ENCODE measurements around the gene CCND1. TPM values are rescaled to one million over a fixed set of nuclear protein-coding genes. Genes with fewer than 3 reads are reported as not detected.

The CCND1 gene
- total RNA-seq, 1 donor from 2014 or later = 533 TPM

GRCh38 chr11:69636512-69637197 is 4.3 kb upstream of the CCND1 start:
- TF ChIP-seq CTCF (conservative IDR thresholded peaks at IDR 0.05; ENCODE audit: low read depth, low read length) = no peak
- no peak for DNase-seq (ENCODE audit: low read depth)
- H3K4me3 ChIP-seq (ENCODE audit: low read depth, low read length) = peak overlapping the region; percentile 94

- no peak for TF ChIP-seq CTCF (conservative IDR thresholded peaks at IDR 0.05; ENCODE audit: low read depth, low read length)
- peak overlapping the region; percentile 94 for H3K4me3 ChIP-seq (ENCODE audit: low read depth, low read length)
Observed at GRCh38 chr11:69637198-69637940, 3.6 kb upstream of the CCND1 start.

DNA sequence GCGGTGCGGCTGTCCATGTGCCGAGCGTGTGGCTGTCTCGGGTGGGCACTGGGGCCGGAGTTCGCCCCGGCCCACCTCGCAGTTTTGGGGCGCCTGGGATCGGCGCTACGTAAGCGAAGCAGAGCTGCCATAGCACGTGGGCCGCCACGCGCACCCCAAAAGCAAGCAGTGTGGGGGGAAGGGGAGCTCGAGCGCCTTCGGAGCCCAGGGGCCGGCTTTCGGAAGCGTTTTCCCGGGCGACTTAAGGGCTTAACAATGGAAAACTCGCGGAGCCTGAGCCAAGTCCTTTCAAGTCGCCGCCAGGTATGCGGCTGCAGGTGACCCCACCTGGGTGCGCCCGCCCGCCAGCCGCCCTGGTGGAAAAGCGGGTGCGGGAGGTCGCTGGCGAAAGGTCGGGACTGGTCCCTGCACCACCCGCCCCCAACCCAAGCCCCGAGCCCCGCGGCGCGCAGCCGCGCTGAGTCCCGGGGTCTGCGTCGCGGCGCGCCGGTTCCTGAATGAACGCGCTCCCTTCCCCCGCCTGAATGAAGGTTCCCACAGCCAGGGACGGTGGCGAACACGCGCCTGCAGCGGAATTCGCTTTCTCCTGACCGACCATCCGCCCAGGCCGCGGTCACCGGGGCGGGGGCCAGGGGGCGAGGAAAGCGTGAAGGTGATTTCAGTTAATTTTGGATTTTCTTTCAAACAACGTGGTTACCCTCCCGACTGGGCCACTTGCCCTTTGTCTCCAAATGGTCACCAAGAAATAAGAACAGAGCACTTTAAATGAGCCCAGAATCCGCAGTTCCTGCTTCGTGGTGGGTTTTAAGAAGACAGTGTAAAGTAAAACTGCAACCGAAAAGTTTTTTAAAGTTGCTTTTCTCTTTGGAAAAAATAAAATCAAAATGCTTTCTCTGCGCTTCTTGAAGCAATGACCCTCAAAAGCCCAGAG is 2.8 kb upstream of the CCND1 start:
- DNase-seq (ENCODE audit: low read depth) = no peak
- no peak for TF ChIP-seq CTCF (conservative IDR thresholded peaks at IDR 0.05; ENCODE audit: low read depth, low read length)
- peak overlapping the region; percentile 94 for H3K4me3 ChIP-seq (ENCODE audit: low read depth, low read length)

More at GRCh38 chr11:69637198-69637940, 3.6 kb upstream of the CCND1 start:
- no peak for DNase-seq (ENCODE audit: low read depth)

GRCh38 chr11:69638941-69639681 is 1.8 kb upstream of the CCND1 start:
- no peak for TF ChIP-seq CTCF (conservative IDR thresholded peaks at IDR 0.05; ENCODE audit: low read depth, low read length)

GRCh38 chr11:69639831-69640230 is 1.1 kb upstream of the CCND1 start:
- DNase-seq (ENCODE audit: low read depth) = no peak
- peak overlapping the region; percentile 94 for H3K4me3 ChIP-seq (ENCODE audit: low read depth, low read length)
- TF ChIP-seq CTCF (conservative IDR thresholded peaks at IDR 0.05; ENCODE audit: low read depth, low read length) = no peak

More at GRCh38 chr11:69638941-69639681, 1.8 kb upstream of the CCND1 start:
- peak overlapping the region; percentile 94 for H3K4me3 ChIP-seq (ENCODE audit: low read depth, low read length)
- DNase-seq (ENCODE audit: low read depth) = peak; percentile 76

Measured in epithelial cell of proximal tubule (primary cell).